H1 (cell line): ENCODE measurements around the gene LRRFIP1. TPM values are rescaled to one million over a fixed set of nuclear protein-coding genes. Genes with fewer than 3 reads are reported as not detected.

Experiments used
- CTCF ChIA-PET: fragments of 300-600 bp; sonication (Branson Sonifier 250); formaldehyde crosslinking; loops from one replicate; lab custom pipeline; 2021; ENCODE audit not compliant: partially characterized antibody; lab: Charles Lee
- POLR2A ChIA-PET: fragments of 300-600 bp; sonication (Branson Sonifier 250); formaldehyde crosslinking; loops from one replicate; lab custom pipeline; 2021; ENCODE audit warnings: inconsistent platforms; ENCODE audit not compliant: partially characterized antibody; lab: Charles Lee
- DNase-seq, 2 experiments: peaks; one replicate each; pipeline versions ENCODE4 v3.0.0 to v3.0.0-alpha.2; 2010 to 2022; ENCODE audit warnings: low spot score in 2 of 2, low read depth in 1 of 2, mixed read lengths in 1 of 2
- FAIRE-seq: peaks from 2 replicates; lab custom pipeline; 2011; peaks lifted over from hg19 to GRCh38; lab: Jason Lieb, UNC
- H2AFZ ChIP-seq: 2 replicates; pipeline ENCODE4 v1.8.1; 2012; ENCODE audit warnings: low read length, inconsistent platforms
- H2AK5ac ChIP-seq: 2 replicates; pipeline ENCODE4 v1.6.1; 2013; ENCODE audit warnings: low read depth, low read length
- H2BK120ac ChIP-seq: replicated peaks from 2 replicates; pipeline ENCODE3; 2013; ENCODE audit warnings: low read depth, low read length, inconsistent platforms
- H2BK12ac ChIP-seq: 2 replicates; pipeline ENCODE4 v1.6.1; 2013; ENCODE audit warnings: low read depth, low read length
- H2BK15ac ChIP-seq: 2 replicates; pipeline ENCODE4 v1.6.1; 2013; ENCODE audit warnings: low read length
- H2BK20ac ChIP-seq: 2 replicates; pipeline ENCODE4 v1.6.1; 2013; ENCODE audit warnings: low read length
- H2BK5ac ChIP-seq: 2 replicates; pipeline ENCODE4 v1.6.1; 2013; ENCODE audit warnings: low read depth, low read length
- H3K14ac ChIP-seq: 2 replicates; pipeline ENCODE4 v1.6.1; 2013; ENCODE audit warnings: inconsistent platforms; ENCODE audit not compliant: insufficient read length
- H3K18ac ChIP-seq: 2 replicates; pipeline ENCODE4 v1.6.1; 2013; ENCODE audit warnings: low read length; ENCODE audit errors: extremely low read depth
- H3K23ac ChIP-seq: 2 replicates; pipeline ENCODE4 v1.6.1; 2013; ENCODE audit warnings: inconsistent platforms; ENCODE audit not compliant: insufficient read length
- H3K23me2 ChIP-seq: 2 replicates; pipeline ENCODE4 v1.6.1; 2013; ENCODE audit warnings: low read depth, low read length
- H3K27ac ChIP-seq: 2 replicates; pipeline ENCODE4 v1.6.1; 2011; ENCODE audit warnings: low read depth, low read length, inconsistent platforms
- H3K27me3 ChIP-seq, 4 experiments: replicated peaks in 1 of 4; 1 replicate in 1 of 4; 2 replicates in 3 of 4; pipeline versions ENCODE4 v1.6.1 to v1.8.1; 2011 to 2013; ENCODE audit warnings: low read length in 3 of 4, mild to moderate bottlenecking in 3 of 4, inconsistent platforms in 2 of 4, mixed read lengths in 2 of 4, moderate library complexity in 1 of 4; ENCODE audit not compliant: control insufficient read depth in 3 of 4, insufficient read depth in 3 of 4; ENCODE audit errors: extremely low read depth in 1 of 4
- H3K36me3 ChIP-seq, 4 experiments: 2 replicates each; pipeline versions ENCODE4 v1.6.1 to v1.8.1; 2011 to 2013; ENCODE audit warnings: mild to moderate bottlenecking in 4 of 4, low read length in 3 of 4, moderate library complexity in 2 of 4, control low read depth in 1 of 4, inconsistent platforms in 1 of 4; ENCODE audit not compliant: insufficient read depth in 4 of 4, control insufficient read depth in 2 of 4
- H3K4ac ChIP-seq: replicated peaks from 2 replicates; pipeline ENCODE3; 2013; ENCODE audit warnings: low read length, low read depth, mixed read lengths, inconsistent platforms; ENCODE audit not compliant: insufficient read length
- H3K4me1 ChIP-seq, 4 experiments: replicated peaks in 1 of 4; 1 replicate in 1 of 4; 2 replicates in 3 of 4; pipeline versions ENCODE4 v1.6.1 to v1.8.1; 2011 to 2013; ENCODE audit warnings: low read length in 3 of 4, inconsistent platforms in 2 of 4, mixed read lengths in 1 of 4; ENCODE audit not compliant: insufficient read depth in 4 of 4, control insufficient read depth in 3 of 4
- H3K4me2 ChIP-seq, 2 experiments: 2 replicates each; pipeline versions ENCODE4 v1.6.1 to v1.8.1; 2011 to 2013; ENCODE audit warnings: low read depth in 2 of 2, low read length in 2 of 2, control low read depth in 1 of 2, inconsistent platforms in 1 of 2, mild to moderate bottlenecking in 1 of 2; ENCODE audit not compliant: insufficient read depth in 1 of 2
- H3K4me3 ChIP-seq, 4 experiments: fragments of 200-600, 300-600 bp in 1 of 4; sonication (generic), shearing (Covaris generic), sonication (Bioruptor Twin) in 1 of 4; 2 replicates each; pipeline versions ENCODE4 v1.5.1 to v1.8.1; 2011 to 2016; ENCODE audit warnings: low read length in 4 of 4, low read depth in 3 of 4, control low read depth in 2 of 4, inconsistent platforms in 2 of 4, mild to moderate bottlenecking in 2 of 4, mixed read lengths in 1 of 4, moderate library complexity in 1 of 4; ENCODE audit not compliant: insufficient read depth in 2 of 4; ENCODE audit errors: extremely low read depth in 1 of 4
- H3K56ac ChIP-seq: replicated peaks from 2 replicates; pipeline ENCODE3; 2013; ENCODE audit warnings: low read depth, mild to moderate bottlenecking, mixed read lengths, low read length, inconsistent platforms; ENCODE audit not compliant: insufficient read length
- H3K79me1 ChIP-seq: 2 replicates; pipeline ENCODE4 v1.6.1; 2013; ENCODE audit warnings: low read depth, low read length, control low read depth
- H3K79me2 ChIP-seq, 2 experiments: 2 replicates each; pipeline versions ENCODE4 v1.6.1 to v1.8.1; 2012 to 2013; ENCODE audit warnings: low read length in 2 of 2, mild to moderate bottlenecking in 2 of 2, inconsistent platforms in 1 of 2; ENCODE audit not compliant: insufficient read depth in 2 of 2, control insufficient read depth in 1 of 2
- H3K9ac ChIP-seq, 4 experiments: replicated peaks in 1 of 4; 1 replicate in 1 of 4; 2 replicates in 3 of 4; pipeline versions ENCODE4 v1.6.1 to v1.8.1; 2011 to 2013; ENCODE audit warnings: low read depth in 3 of 4, low read length in 3 of 4, control low read depth in 2 of 4, mild to moderate bottlenecking in 2 of 4, moderate library complexity in 2 of 4, inconsistent platforms in 1 of 4; ENCODE audit errors: extremely low read depth in 1 of 4
- H3K9me3 ChIP-seq, 2 experiments: 2 replicates each; pipeline versions ENCODE4 v1.6.1 to v1.8.1; 2012 to 2013; ENCODE audit warnings: mild to moderate bottlenecking in 2 of 2, moderate library complexity in 2 of 2, control low read depth in 1 of 2, inconsistent platforms in 1 of 2, low read depth in 1 of 2, low read length in 1 of 2, mixed read lengths in 1 of 2; ENCODE audit not compliant: insufficient read depth in 2 of 2
- H4K20me1 ChIP-seq, 2 experiments: replicated peaks in 1 of 2; 2 replicates each; pipeline versions ENCODE3 to v1.8.1; 2011 to 2013; ENCODE audit warnings: inconsistent platforms in 2 of 2, low read length in 2 of 2, mild to moderate bottlenecking in 1 of 2; ENCODE audit not compliant: insufficient read depth in 2 of 2, control insufficient read depth in 1 of 2
- H4K5ac ChIP-seq: 2 replicates; pipeline ENCODE4 v1.6.1; 2013; ENCODE audit warnings: low read length, low read depth, mixed read lengths, inconsistent platforms; ENCODE audit not compliant: insufficient read length
- H4K8ac ChIP-seq: 2 replicates; pipeline ENCODE4 v1.8.0; 2013; ENCODE audit warnings: mild to moderate bottlenecking, moderate library complexity, low read length, inconsistent platforms; ENCODE audit not compliant: insufficient read depth; ENCODE audit errors: extremely low read depth
- H4K91ac ChIP-seq: replicated peaks from 2 replicates; pipeline ENCODE3; 2013; ENCODE audit warnings: low read length, mixed read lengths, inconsistent platforms; ENCODE audit not compliant: insufficient read length
- ATF3 ChIP-seq: IDR thresholded peaks from 2 replicates; pipeline ENCODE4 v1.6.1; 2011; ENCODE audit warnings: low read depth, mild to moderate bottlenecking, low read length; ENCODE audit not compliant: insufficient read depth
- CREB1 ChIP-seq: IDR thresholded peaks from 2 replicates; pipeline ENCODE4 v1.6.1; 2012; ENCODE audit warnings: inconsistent platforms
- CTBP2 ChIP-seq: IDR thresholded peaks from 2 replicates; pipeline ENCODE4 v1.7.0; 2011; ENCODE audit warnings: borderline replicate concordance, mild to moderate bottlenecking, moderate library complexity, mixed read lengths, low read length; ENCODE audit not compliant: insufficient read depth, insufficient read length
- EGR1 ChIP-seq: IDR thresholded peaks from 2 replicates; pipeline ENCODE4 v1.6.1; 2011; ENCODE audit warnings: low read depth, low read length, borderline replicate concordance
- GTF2F1 ChIP-seq: IDR thresholded peaks from 2 replicates; pipeline ENCODE4 v1.6.1; 2012; ENCODE audit warnings: low read depth, low read length, improper control_type of control experiment, borderline replicate concordance
- HDAC2 ChIP-seq, 2 experiments: fragments of 300-600 bp in 1 of 2; sonication (generic) in 1 of 2; IDR thresholded peaks; 2 replicates each; pipeline ENCODE4 v1.6.1; 2011 to 2012; ENCODE audit warnings: low read depth in 2 of 2, low read length in 2 of 2, mild to moderate bottlenecking in 2 of 2, moderate library complexity in 2 of 2, borderline replicate concordance in 1 of 2, inconsistent platforms in 1 of 2
- NRF1 ChIP-seq: IDR thresholded peaks from 2 replicates; pipeline ENCODE4 v1.6.1; 2011; ENCODE audit warnings: mild to moderate bottlenecking, low read depth, low read length, improper control_type of control experiment
- POLR2AphosphoS5 ChIP-seq: IDR thresholded peaks from 2 replicates; pipeline ENCODE4 v1.6.1; 2011; ENCODE audit warnings: low read depth, low read length
- SP2 ChIP-seq: IDR thresholded peaks from 2 replicates; pipeline ENCODE4 v1.6.1; 2012; ENCODE audit warnings: mild to moderate bottlenecking, low read length, inconsistent platforms
- TCF12 ChIP-seq: IDR thresholded peaks from 2 replicates; pipeline ENCODE4 v1.6.1; 2011; ENCODE audit warnings: low read depth, mild to moderate bottlenecking, low read length
- WGBS, 2 experiments: shearing (Covaris generic) in 1 of 2; methylation state at CpG; one replicate each; pipeline versions ENCODE4 v1.1.6 to v1.1.7; 2013 to 2015; ENCODE audit warnings: low lambda C conversion rate in 2 of 2, mixed read lengths in 2 of 2, inconsistent platforms in 1 of 2, low coverage in 1 of 2, missing lambda C conversion rate in 1 of 2; ENCODE audit not compliant: insufficient replicate concordance in 2 of 2, insufficient coverage in 1 of 2, insufficient read length in 1 of 2; ENCODE audit errors: extremely low coverage in 1 of 2, missing lambda C conversion rate in 1 of 2; 5-methylcytosine and 5-hydroxymethylcytosine counted together
- polyA plus RNA-seq, 7 experiments: library from polyadenylated mRNA; depleted of rRNA in 3 of 7; stranded (reverse) in 5 of 7; unstranded in 2 of 7; fragments of >200 nt in 5 of 7; fragments of 200-250 nt in 2 of 7; gene quantifications; 1 replicate in 5 of 7; 2 replicates in 1 of 7; 4 replicates in 1 of 7; pipeline versions ENCODE4 v1.2.1 to v1.2.3, GENCODE V29; 2011 to 2013; ENCODE audit warnings: missing spikeins in 2 of 7, mixed read lengths in 2 of 7
- total RNA-seq: library from RNA; stranded (reverse); fragmentation: NEBNext Ultra II Directional; extraction: Animal tissue kit (Norgen Biotek cat#: 25700); gene quantifications from 2 replicates; pipeline ENCODE4 v1.2.1, GENCODE V29; 2021

Gene LRRFIP1
- total and polyA plus RNA-seq, 2 of the 8 experiments (the other 6 are each of a cell fraction or from before 2014, with no cell fraction given) = 12.1 to 75.8 TPM

GRCh38 chr2:237799060-237799428 is 171.7 kb downstream of the LRRFIP1 start:
- H2BK5ac ChIP-seq = no peak overlapping the region
- no peak overlapping the region for H2BK12ac ChIP-seq
- H3K18ac ChIP-seq = no peak overlapping the region
- no peak overlapping the region for H4K5ac ChIP-seq
- no peak overlapping the region for H3K4me3 ChIP-seq
- no peak for FAIRE-seq
- H3K4me2 ChIP-seq = no peak overlapping the region
- no peak overlapping the region for H2AK5ac ChIP-seq
- no peak overlapping the region for H4K8ac ChIP-seq
- no peak overlapping the region for H2BK15ac ChIP-seq
- H3K27me3 ChIP-seq = no peaks in the 10 kb centered on the region; a peak in 1 of 7 replicates
- H3K79me1 ChIP-seq = no peaks in the 10 kb centered on the region
- H3K23ac ChIP-seq = no peak overlapping the region
- no peak overlapping the region for H3K14ac ChIP-seq
- CTCF ChIA-PET = no interaction called here
- H2AFZ ChIP-seq = no peak overlapping the region
- no peaks in the 10 kb centered on the region; a peak in 1 of 8 replicates for H3K36me3 ChIP-seq
- H4K20me1 ChIP-seq = no peaks in the 10 kb centered on the region
- WGBS, 2 experiments = 95% methylated on average over 34 of the region's 34 CpGs; no CpG with 5 or more reads in 1 of the 2 experiments
- H3K27ac ChIP-seq = no peak overlapping the region
- no peak overlapping the region for H2BK20ac ChIP-seq
- H3K56ac ChIP-seq = no peak overlapping the region
- H4K91ac ChIP-seq = no peak overlapping the region
- no peaks in the 10 kb centered on the region; a peak in 1 of 4 replicates for H3K9me3 ChIP-seq
- H2BK120ac ChIP-seq = no peak overlapping the region
- POLR2A ChIA-PET = no interaction called here
- DNase-seq = no peak
- no peaks in the 10 kb centered on the region for H3K79me2 ChIP-seq
- no peak overlapping the region for H3K9ac ChIP-seq
- no peak overlapping the region for H3K4ac ChIP-seq
- no peaks in the 10 kb centered on the region for H3K4me1 ChIP-seq
- no peaks in the 10 kb centered on the region for H3K23me2 ChIP-seq
- TF ChIP-seq POLR2AphosphoS5 = no peak
- TF ChIP-seq CREB1 = no peak
- no peak for TF ChIP-seq SP2
- no peak for TF ChIP-seq HDAC2 (IDR thresholded peaks at IDR 0.05; ENCODE audit: borderline replicate concordance in 1 of 2, low read depth in 2 of 2, low read length in 2 of 2)
- no peak for TF ChIP-seq EGR1
- TF ChIP-seq ATF3 = no peak
- no peak for TF ChIP-seq CTBP2
- TF ChIP-seq GTF2F1 = no peak
- no peak for TF ChIP-seq NRF1
- no peak for TF ChIP-seq TCF12
